K562 (cell line): Measurements from ENCODE around the gene EN1. TPM values are rescaled to one million over a fixed set of nuclear protein-coding genes. Genes with fewer than 3 reads are reported as not detected.

ENCODE experiments used
- ATAC-seq: fragments of 200-7000 bp; cut with Tn5 transposase; 3 replicates; pipeline ENCODE4 v1.9.1; 2020; ENCODE audit warnings: moderate library complexity
- BruUV-seq: library from RNA; stranded (reverse); fragments of 400-500 nt; replicated peaks from 2 replicates; lab custom pipeline; 2021; lab: Mats Ljungman, UMichigan
- CTCF ChIA-PET: fragments of 300-600 bp; formaldehyde crosslinking; extraction: SDS; loops from one replicate; lab custom pipeline; 2021; ENCODE audit warnings: low intra/inter-chr PET ratio; lab: Yijun Ruan, JAX
- POLR2A ChIA-PET: fragments of 300-600, 350-650 bp; sonication (Branson Sonifier 250); formaldehyde crosslinking; extraction: SDS; loops from one replicate; lab custom pipeline; 2021; ENCODE audit warnings: antibody characterized with exemption, inconsistent platforms; lab: Yijun Ruan, JAX
- DNase-seq, 4 experiments: peaks; one replicate each; pipeline versions ENCODE4 v3.0.0 to v3.0.0-alpha.2; 2011 to 2018; ENCODE audit warnings: low spot score in 3 of 4, mixed read lengths in 3 of 4; ENCODE audit errors: extremely low read depth in 1 of 4
- FAIRE-seq: peaks from 2 replicates; lab custom pipeline; 2011; peaks lifted over from hg19 to GRCh38; lab: Jason Lieb, UNC
- H2AFZ ChIP-seq: 2 replicates; pipeline ENCODE4 v1.6.0; 2011; ENCODE audit warnings: low read depth, low read length, control low read depth, inconsistent platforms
- H3K27ac ChIP-seq: fragments of 200-600 bp; 3 replicates; pipeline ENCODE4 v1.8.0; 2011; ENCODE audit warnings: low read depth, mild to moderate bottlenecking, control low read depth, inconsistent platforms, low read length, moderate library complexity, mixed read lengths; ENCODE audit errors: extremely low read depth
- H3K27me3 ChIP-seq, 2 experiments: fragments of 300-600 bp in 1 of 2; 2 replicates in 1 of 2; 3 replicates in 1 of 2; pipeline versions ENCODE4 v1.6.0 to v1.8.0; 2011; ENCODE audit warnings: inconsistent platforms in 2 of 2, low read length in 2 of 2, mild to moderate bottlenecking in 1 of 2, mixed read lengths in 1 of 2, moderate library complexity in 1 of 2; ENCODE audit not compliant: control insufficient read depth in 2 of 2, insufficient read depth in 2 of 2
- H3K36me3 ChIP-seq: fragments of 300-600 bp; 3 replicates; pipeline ENCODE4 v1.8.0; 2011; ENCODE audit warnings: mild to moderate bottlenecking, low read length, inconsistent platforms; ENCODE audit not compliant: control insufficient read depth, insufficient read depth
- H3K4me1 ChIP-seq, 2 experiments: fragments of 200-600 bp in 1 of 2; replicated peaks in 1 of 2; 2 replicates in 1 of 2; 3 replicates in 1 of 2; pipeline versions ENCODE4 v1.5.1 to v1.8.0; 2011; ENCODE audit warnings: inconsistent platforms in 2 of 2, low read length in 2 of 2, mild to moderate bottlenecking in 1 of 2, mixed read lengths in 1 of 2, moderate library complexity in 1 of 2; ENCODE audit not compliant: control insufficient read depth in 2 of 2, insufficient read depth in 2 of 2
- H3K4me2 ChIP-seq: 2 replicates; pipeline ENCODE4 v1.6.1; 2011; ENCODE audit warnings: low read length, control low read depth, inconsistent platforms, mixed read lengths; ENCODE audit not compliant: insufficient read depth
- H3K4me3 ChIP-seq: fragments of 200-600 bp; sonication (generic), shearing (Covaris generic); 2 replicates; pipeline ENCODE4 v1.5.1; 2016; ENCODE audit warnings: control low read depth, inconsistent platforms
- H3K79me2 ChIP-seq: fragments of 200-600 bp; 3 replicates; pipeline ENCODE4 v1.8.0; 2011; ENCODE audit warnings: low read length, inconsistent platforms; ENCODE audit not compliant: control insufficient read depth, insufficient read depth
- H3K9ac ChIP-seq, 2 experiments: 2 replicates each; pipeline versions ENCODE4 v1.6.0 to v1.6.1; 2011; ENCODE audit warnings: low read depth in 2 of 2, low read length in 2 of 2, control low read depth in 1 of 2, inconsistent platforms in 1 of 2, mild to moderate bottlenecking in 1 of 2, mixed read lengths in 1 of 2; ENCODE audit not compliant: insufficient read depth in 1 of 2
- H3K9me1 ChIP-seq: one replicate; pipeline ENCODE4 v1.6.0; 2011; ENCODE audit warnings: inconsistent platforms, mild to moderate bottlenecking, low read length, moderate library complexity; ENCODE audit not compliant: control insufficient read depth, insufficient read depth
- H3K9me3 ChIP-seq: replicated peaks from 2 replicates; pipeline ENCODE4 v1.5.1; 2011; ENCODE audit warnings: low read depth, low read length, inconsistent platforms; ENCODE audit not compliant: control insufficient read depth, insufficient read depth
- H4K20me1 ChIP-seq: replicated peaks from 2 replicates; pipeline ENCODE4 v1.6.1; 2011; ENCODE audit warnings: low read length, inconsistent platforms, mixed read lengths; ENCODE audit not compliant: control insufficient read depth, insufficient read depth
- CCNT2 ChIP-seq: IDR thresholded peaks from 2 replicates; pipeline ENCODE4 v1.6.1; 2011; ENCODE audit warnings: borderline replicate concordance, low read depth, mild to moderate bottlenecking, moderate library complexity, mixed read lengths, low read length; ENCODE audit not compliant: insufficient read length; ENCODE audit errors: extremely low read depth
- EP300 ChIP-seq: IDR thresholded peaks from 2 replicates; pipeline ENCODE4 v1.6.1; 2012; ENCODE audit warnings: low read length, improper control_type of control experiment
- EZH2 ChIP-seq: IDR thresholded peaks from 2 replicates; pipeline ENCODE4 v1.6.1; 2012; ENCODE audit warnings: low read depth, mild to moderate bottlenecking, inconsistent platforms, low read length, borderline replicate concordance
- WGBS: fragments of 100-300 bp; shearing (Covaris generic); methylation state at CpG from one replicate; pipeline ENCODE4 v1.1.6; 2016; ENCODE audit warnings: low coverage, mixed read lengths; ENCODE audit not compliant: insufficient coverage; ENCODE audit errors: missing lambda C conversion rate; 5-methylcytosine and 5-hydroxymethylcytosine counted together
- in situ Hi-C: fragments of 300-500 bp; cut with MboI; formaldehyde crosslinking; loops from 4 replicates; pipeline ENCODE4 v1.15.0; 2018; ENCODE audit warnings: inconsistent platforms, mixed read lengths
- intact Hi-C: fragments of 100-400 bp; cut with micrococcal nuclease; formaldehyde crosslinking; loops from 2 replicates; pipeline ENCODE4 v1.14.2; 2022
- polyA plus RNA-seq, 8 experiments: library from polyadenylated mRNA; depleted of rRNA in 4 of 8; stranded (reverse) in 5 of 8; unstranded in 3 of 8; fragments of >200 nt; fragmentation: Nextera tagmentation in 2 of 8; fragmentation: Illumina TruSeq in 1 of 8; extraction: Ambion mirVana in 2 of 8; extraction: Trizol in 1 of 8; gene quantifications; 2 replicates each; pipeline versions ENCODE4 v1.2.1 to v1.2.3, GENCODE V29; 2011 to 2014; ENCODE audit warnings: inconsistent platforms in 1 of 8, missing spikeins in 1 of 8
- total RNA-seq, 7 experiments: library from RNA; depleted of rRNA in 6 of 7; stranded (reverse); fragments of >200 nt in 6 of 7; fragmentation: Illumina TruSeq in 2 of 7; extraction: Trizol in 2 of 7; gene quantifications; 2 replicates each; pipeline versions ENCODE4 v1.2.1 to v1.2.3, GENCODE V29; 2011 to 2021; ENCODE audit warnings: low replicate concordance in 1 of 7
- TF ChIP-seq, protein P1 (sequence below): sonication (generic); formaldehyde crosslinking; IDR thresholded peaks from 2 replicates; pipeline ENCODE4 v1.8.0; 2022; ENCODE audit warnings: mild to moderate bottlenecking, missing genetic modification reagents, borderline replicate concordance
- TF ChIP-seq, protein P2 (sequence below): fragments of 450-650 bp; formaldehyde crosslinking; IDR thresholded peaks from 2 replicates; pipeline ENCODE4 v1.4.0; 2022; ENCODE audit warnings: missing genetic modification characterization
- TF ChIP-seq, protein P3 (sequence below), 2 experiments: fragments of 150-350 bp in 1 of 2; IDR thresholded peaks; 2 replicates each; pipeline ENCODE4 v1.6.1; 2012 to 2016; ENCODE audit warnings: low read depth in 2 of 2, low read length in 2 of 2, mild to moderate bottlenecking in 1 of 2, moderate library complexity in 1 of 2

The EN1 gene
- total and polyA plus RNA-seq, 9 of the 15 experiments (the other 6 are each of a cell fraction or from before 2014, with no cell fraction given) = 0.06 to 2.0 (median 0.51) TPM

DNA sequence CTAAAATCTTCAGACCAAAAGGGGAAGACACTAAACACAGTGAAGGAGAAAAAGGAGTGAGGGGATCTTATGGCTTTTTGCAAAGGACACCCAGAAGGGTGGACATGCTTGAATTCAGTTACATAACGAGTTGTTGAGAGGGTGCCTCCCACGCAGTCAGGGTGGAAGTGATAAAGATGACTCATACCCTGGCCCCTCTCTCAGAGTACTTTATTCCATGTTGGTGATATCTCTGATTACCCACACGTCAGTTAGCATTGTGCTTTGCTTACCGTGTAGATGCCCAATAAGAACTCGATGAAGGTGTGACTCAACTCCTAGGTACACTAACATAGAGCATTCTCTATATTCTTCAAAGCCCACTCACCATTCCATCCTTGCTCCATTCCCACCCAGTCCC is 44.4 kb downstream of the EN1 start (continued):
- peak; percentile 85 for TF ChIP-seq CCNT2
- TF ChIP-seq, protein P1, sequence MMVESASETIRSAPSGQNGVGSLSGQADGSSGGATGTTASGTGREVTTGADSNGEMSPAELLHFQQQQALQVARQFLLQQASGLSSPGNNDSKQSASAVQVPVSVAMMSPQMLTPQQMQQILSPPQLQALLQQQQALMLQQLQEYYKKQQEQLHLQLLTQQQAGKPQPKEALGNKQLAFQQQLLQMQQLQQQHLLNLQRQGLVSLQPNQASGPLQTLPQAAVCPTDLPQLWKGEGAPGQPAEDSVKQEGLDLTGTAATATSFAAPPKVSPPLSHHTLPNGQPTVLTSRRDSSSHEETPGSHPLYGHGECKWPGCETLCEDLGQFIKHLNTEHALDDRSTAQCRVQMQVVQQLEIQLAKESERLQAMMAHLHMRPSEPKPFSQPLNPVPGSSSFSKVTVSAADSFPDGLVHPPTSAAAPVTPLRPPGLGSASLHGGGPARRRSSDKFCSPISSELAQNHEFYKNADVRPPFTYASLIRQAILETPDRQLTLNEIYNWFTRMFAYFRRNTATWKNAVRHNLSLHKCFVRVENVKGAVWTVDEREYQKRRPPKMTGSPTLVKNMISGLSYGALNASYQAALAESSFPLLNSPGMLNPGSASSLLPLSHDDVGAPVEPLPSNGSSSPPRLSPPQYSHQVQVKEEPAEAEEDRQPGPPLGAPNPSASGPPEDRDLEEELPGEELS (CRISPR knock-in tag) = no peak

DNA sequence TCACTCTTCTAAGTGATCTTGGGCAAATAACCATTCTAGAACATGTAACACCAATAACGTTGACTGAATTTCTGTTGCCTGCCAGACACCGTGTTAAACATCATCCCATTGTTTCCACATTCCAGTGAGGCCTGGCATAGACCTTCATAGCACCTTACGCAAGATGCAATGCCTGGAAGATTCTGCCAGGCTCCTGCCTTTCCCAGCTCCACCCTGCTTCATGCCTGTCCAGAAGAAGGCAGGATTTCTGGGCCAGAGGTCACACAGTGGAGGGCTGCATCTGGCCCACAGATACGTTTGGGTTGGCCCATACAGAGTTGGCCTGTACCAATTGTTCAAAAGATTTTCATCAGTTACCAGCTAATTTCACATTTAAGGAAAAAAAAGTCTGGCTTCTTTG is 46.3 kb downstream of the EN1 start:
- no peak overlapping the region for H3K9ac ChIP-seq
- no peak overlapping the region for H2AFZ ChIP-seq
- FAIRE-seq = no peak
- TF ChIP-seq, protein P2, sequence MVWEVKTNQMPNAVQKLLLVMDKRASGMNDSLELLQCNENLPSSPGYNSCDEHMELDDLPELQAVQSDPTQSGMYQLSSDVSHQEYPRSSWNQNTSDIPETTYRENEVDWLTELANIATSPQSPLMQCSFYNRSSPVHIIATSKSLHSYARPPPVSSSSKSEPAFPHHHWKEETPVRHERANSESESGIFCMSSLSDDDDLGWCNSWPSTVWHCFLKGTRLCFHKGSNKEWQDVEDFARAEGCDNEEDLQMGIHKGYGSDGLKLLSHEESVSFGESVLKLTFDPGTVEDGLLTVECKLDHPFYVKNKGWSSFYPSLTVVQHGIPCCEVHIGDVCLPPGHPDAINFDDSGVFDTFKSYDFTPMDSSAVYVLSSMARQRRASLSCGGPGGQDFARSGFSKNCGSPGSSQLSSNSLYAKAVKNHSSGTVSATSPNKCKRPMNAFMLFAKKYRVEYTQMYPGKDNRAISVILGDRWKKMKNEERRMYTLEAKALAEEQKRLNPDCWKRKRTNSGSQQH (CRISPR knock-in tag) = no peak
- TF ChIP-seq, protein P3, sequence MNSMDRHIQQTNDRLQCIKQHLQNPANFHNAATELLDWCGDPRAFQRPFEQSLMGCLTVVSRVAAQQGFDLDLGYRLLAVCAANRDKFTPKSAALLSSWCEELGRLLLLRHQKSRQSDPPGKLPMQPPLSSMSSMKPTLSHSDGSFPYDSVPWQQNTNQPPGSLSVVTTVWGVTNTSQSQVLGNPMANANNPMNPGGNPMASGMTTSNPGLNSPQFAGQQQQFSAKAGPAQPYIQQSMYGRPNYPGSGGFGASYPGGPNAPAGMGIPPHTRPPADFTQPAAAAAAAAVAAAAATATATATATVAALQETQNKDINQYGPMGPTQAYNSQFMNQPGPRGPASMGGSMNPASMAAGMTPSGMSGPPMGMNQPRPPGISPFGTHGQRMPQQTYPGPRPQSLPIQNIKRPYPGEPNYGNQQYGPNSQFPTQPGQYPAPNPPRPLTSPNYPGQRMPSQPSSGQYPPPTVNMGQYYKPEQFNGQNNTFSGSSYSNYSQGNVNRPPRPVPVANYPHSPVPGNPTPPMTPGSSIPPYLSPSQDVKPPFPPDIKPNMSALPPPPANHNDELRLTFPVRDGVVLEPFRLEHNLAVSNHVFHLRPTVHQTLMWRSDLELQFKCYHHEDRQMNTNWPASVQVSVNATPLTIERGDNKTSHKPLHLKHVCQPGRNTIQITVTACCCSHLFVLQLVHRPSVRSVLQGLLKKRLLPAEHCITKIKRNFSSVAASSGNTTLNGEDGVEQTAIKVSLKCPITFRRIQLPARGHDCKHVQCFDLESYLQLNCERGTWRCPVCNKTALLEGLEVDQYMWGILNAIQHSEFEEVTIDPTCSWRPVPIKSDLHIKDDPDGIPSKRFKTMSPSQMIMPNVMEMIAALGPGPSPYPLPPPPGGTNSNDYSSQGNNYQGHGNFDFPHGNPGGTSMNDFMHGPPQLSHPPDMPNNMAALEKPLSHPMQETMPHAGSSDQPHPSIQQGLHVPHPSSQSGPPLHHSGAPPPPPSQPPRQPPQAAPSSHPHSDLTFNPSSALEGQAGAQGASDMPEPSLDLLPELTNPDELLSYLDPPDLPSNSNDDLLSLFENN (IDR thresholded peaks at IDR 0.05; ENCODE audit: low read depth in 2 of 2, low read length in 2 of 2) = no peak
- TF ChIP-seq EP300 = no peak
- no peak for TF ChIP-seq EZH2
- no peaks in the 10 kb centered on the region for H3K9me1 ChIP-seq
- H4K20me1 ChIP-seq = no peaks in the 10 kb centered on the region
- H3K27me3 ChIP-seq = no peaks in the 10 kb centered on the region
- ChIA-PET CTCF (no interaction called here), POLR2A (no interaction called here)
- in situ Hi-C loops (no loop called here), intact Hi-C loops (no loop called here)
- DNase-seq = no peak
- H3K4me3 ChIP-seq = no peak overlapping the region
- no peak overlapping the region for H3K4me2 ChIP-seq
- no peaks in the 10 kb centered on the region for H3K9me3 ChIP-seq
- H3K27ac ChIP-seq = no peak overlapping the region
- no peaks in the 10 kb centered on the region for H3K36me3 ChIP-seq
- H3K4me1 ChIP-seq = peaks cover 8 to 21% of the 10 kb centered on the region in 2 experiments; a peak in 4 of 5 replicates
- H3K79me2 ChIP-seq = no peaks in the 10 kb centered on the region
- no peak for ATAC-seq
- no TSS peak for BruUV-seq
- 56% methylated on average over 4 of the region's 4 CpGs for WGBS
